H7 (cell line): Measurements from ENCODE around the gene CHCHD3. TPM values are rescaled to one million over a fixed set of nuclear protein-coding genes. Genes with fewer than 3 reads are reported as not detected.
"Not testable (repeated sequence)": the region's sequence is repeated elsewhere in the genome, so short reads cannot be mapped to it uniquely, and the experiment has no call there.

Experiments
- DNase-seq: peaks from one replicate; pipeline ENCODE4 v3.0.0; 2012
- H3K27me3 ChIP-seq: 2 replicates; pipeline ENCODE4 v1.6.0; 2011; ENCODE audit warnings: mild to moderate bottlenecking, low read length; ENCODE audit not compliant: control insufficient read depth, insufficient read depth
- H3K36me3 ChIP-seq: replicated peaks from 2 replicates; pipeline ENCODE4 v1.5.1; 2011; ENCODE audit warnings: low read length; ENCODE audit not compliant: control insufficient read depth, insufficient read depth
- H3K4me3 ChIP-seq: 2 replicates; pipeline ENCODE4 v1.5.1; 2011; ENCODE audit warnings: low read depth, mild to moderate bottlenecking, control low read depth, low read length, moderate library complexity; ENCODE audit not compliant: insufficient read depth
- total RNA-seq: library from RNA; depleted of rRNA; stranded (reverse); fragments of >200 nt; shearing (Covaris generic); gene quantifications from 2 replicates; pipeline ENCODE4 v1.2.3, GENCODE V29; 2014

The CHCHD3 gene
- total RNA-seq, 1 experiment from 2014 or later, result 121 TPM

- DNase-seq, result not testable (repeated sequence)
Measured at GRCh38 chr7:132929944-132930343, 151.9 kb downstream of the CHCHD3 start.

GRCh38 chr7:132919771-132920170 lies 162.1 kb downstream of the CHCHD3 start:
- Histone ChIP-seq H3K36me3 (no peaks in the 10 kb centered on the region), H3K4me3 (no peak overlapping the region), H3K27me3 (no peaks in the 10 kb centered on the region)
- DNase-seq, result no peak

More at GRCh38 chr7:132929944-132930343, 151.9 kb downstream of the CHCHD3 start:
- H3K36me3 ChIP-seq, H3K4me3 ChIP-seq, H3K27me3 ChIP-seq: not testable (repeated sequence)

DNA sequence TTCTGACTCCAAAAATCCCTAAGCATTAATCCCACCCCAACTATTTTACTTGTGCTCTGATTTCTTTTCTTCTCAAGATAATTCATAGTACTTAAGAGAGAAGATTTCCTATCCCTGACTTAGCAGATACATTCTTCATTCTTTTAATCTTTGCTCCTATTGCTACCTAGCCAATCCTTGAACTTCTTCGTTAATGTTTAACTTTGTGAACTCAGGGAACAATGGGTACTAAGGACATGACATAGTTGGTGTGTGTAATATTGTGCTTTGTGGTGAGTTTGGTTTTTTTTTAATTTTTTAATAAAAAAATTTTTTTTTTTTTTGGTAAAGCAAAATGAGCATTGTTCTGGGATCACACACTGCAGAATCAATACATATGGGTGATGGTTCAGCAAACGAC lies 166.2 kb downstream of the CHCHD3 start:
- Histone ChIP-seq H3K27me3 (no peaks in the 10 kb centered on the region), H3K36me3 (no peaks in the 10 kb centered on the region), H3K4me3 (no peak overlapping the region)
- DNase-seq, result no peak

GRCh38 chr7:132910657-132911056 lies 171.2 kb downstream of the CHCHD3 start:
- no peaks in the 10 kb centered on the region for H3K36me3 ChIP-seq
- no peak for DNase-seq

GRCh38 chr7:132907380-132907940 lies 174.4 kb downstream of the CHCHD3 start:
- Histone ChIP-seq H3K4me3 (no peak overlapping the region), H3K27me3 (no peaks in the 10 kb centered on the region), H3K36me3 (no peaks in the 10 kb centered on the region)
- no peak for DNase-seq

More at GRCh38 chr7:132910657-132911056, 171.2 kb downstream of the CHCHD3 start:
- Histone ChIP-seq H3K27me3 (no peaks in the 10 kb centered on the region), H3K4me3 (no peak overlapping the region)

DNA sequence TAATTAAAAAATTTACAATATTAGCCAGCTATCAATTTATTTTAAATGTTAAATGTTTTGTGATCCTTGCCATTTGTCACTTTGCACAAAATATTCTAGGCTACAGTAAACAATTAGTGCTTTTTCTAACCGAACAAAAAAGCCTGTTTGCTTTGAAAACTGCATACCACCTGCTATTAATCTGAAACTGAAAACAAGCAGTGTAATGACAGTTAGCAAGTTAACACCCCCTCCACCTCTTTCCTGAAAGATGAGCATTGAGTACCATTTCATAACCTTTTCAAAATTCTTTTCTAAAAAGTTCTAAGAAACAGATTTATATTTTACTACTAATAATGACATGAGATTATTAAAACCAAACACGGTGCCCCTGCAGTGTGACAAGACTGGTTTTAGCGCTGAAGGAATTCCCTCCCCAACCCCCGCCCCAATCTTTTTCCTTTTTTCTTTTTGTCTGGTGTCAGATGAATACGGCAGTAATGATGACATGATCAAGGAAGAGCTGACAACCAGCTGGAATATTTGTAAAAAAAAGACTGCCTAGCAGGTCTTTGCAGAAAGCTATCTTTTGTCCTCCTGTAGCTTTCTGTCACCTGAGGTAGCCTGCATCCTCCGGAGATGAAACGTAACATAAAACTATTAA lies 175.6 kb downstream of the CHCHD3 start:
- Histone ChIP-seq H3K4me3 (no peak overlapping the region), H3K27me3 (no peaks in the 10 kb centered on the region), H3K36me3 (no peaks in the 10 kb centered on the region)
- no peak for DNase-seq

GRCh38 chr7:132905136-132905535 lies 176.8 kb downstream of the CHCHD3 start:
- not testable (repeated sequence) for H3K27me3 ChIP-seq, H3K36me3 ChIP-seq, DNase-seq, H3K4me3 ChIP-seq

GRCh38 chr7:132904209-132904608 lies 177.7 kb downstream of the CHCHD3 start:
- H3K27me3 ChIP-seq, result no peaks in the 10 kb centered on the region

DNA sequence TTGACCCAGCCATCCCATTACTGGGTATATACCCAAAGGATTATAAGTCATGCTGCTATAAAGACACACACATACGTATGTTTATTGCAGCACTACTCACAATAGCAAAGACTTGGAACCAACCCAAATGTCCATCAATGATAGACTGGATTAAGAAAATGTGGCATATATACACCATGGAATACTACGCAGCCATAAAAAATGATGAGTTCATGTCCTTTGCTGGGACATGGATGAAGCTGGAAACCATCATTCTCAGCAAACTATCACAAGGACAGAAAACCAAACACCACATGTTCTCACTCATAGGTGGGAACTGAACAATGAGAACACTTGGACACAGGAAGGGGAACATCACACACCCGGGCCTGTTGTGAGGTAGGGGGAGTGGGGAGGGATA lies 179.6 kb downstream of the CHCHD3 start:
- H3K36me3 ChIP-seq, H3K27me3 ChIP-seq, DNase-seq: not testable (repeated sequence)

More at GRCh38 chr7:132904209-132904608, 177.7 kb downstream of the CHCHD3 start:
- H3K36me3 ChIP-seq, result no peaks in the 10 kb centered on the region
- H3K4me3 ChIP-seq, result no peak overlapping the region
- DNase-seq, result no peak

GRCh38 chr7:132901241-132901640 lies 180.6 kb downstream of the CHCHD3 start:
- Histone ChIP-seq H3K4me3 (no peak overlapping the region), H3K27me3 (no peaks in the 10 kb centered on the region), H3K36me3 (no peaks in the 10 kb centered on the region)
- DNase-seq, result no peak

More for the DNA sequence above, 179.6 kb downstream of the CHCHD3 start:
- H3K4me3 ChIP-seq, result not testable (repeated sequence)

GRCh38 chr7:132899833-132900232 lies 182.1 kb downstream of the CHCHD3 start:
- Histone ChIP-seq H3K4me3 (no peak overlapping the region), H3K27me3 (no peaks in the 10 kb centered on the region), H3K36me3 (no peaks in the 10 kb centered on the region)
- no peak for DNase-seq

DNA sequence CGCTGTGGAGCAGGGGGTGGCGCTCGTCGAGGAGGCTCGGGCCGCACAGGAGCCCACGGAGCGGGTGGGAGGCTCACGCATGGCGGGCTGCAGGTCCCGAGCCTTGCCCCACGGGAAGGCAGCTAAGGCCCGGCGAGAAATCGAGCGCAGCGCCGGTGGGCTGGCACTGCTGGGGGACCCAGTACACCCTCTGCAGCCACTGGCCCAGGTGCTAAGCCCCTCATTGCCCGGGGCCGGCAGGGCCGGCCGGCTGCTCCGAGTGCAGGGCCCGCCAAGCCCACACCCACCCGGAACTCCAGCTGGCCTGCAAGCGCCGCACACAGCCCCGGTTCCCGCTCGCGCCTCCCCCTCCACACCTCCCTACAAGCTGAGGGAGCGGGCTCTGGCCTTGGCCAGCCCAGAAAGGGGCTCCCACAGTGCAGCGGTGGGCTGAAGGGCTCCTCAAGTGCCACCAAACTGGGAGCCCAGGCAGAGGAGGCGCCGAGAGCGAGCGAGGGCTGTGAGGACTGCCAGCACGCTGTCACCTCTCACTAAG lies 183.2 kb downstream of the CHCHD3 start:
- H3K4me3 ChIP-seq, H3K27me3 ChIP-seq, H3K36me3 ChIP-seq, DNase-seq: not testable (repeated sequence)

GRCh38 chr7:132897093-132897687 lies 184.7 kb downstream of the CHCHD3 start:
- Histone ChIP-seq H3K27me3 (no peaks in the 10 kb centered on the region), H3K4me3 (no peak overlapping the region), H3K36me3 (no peaks in the 10 kb centered on the region)
- no peak for DNase-seq

GRCh38 chr7:132895231-132895630 lies 186.7 kb downstream of the CHCHD3 start:
- no peak for DNase-seq
- H3K27me3 ChIP-seq, result no peaks in the 10 kb centered on the region
- H3K4me3 ChIP-seq, result no peak overlapping the region
- H3K36me3 ChIP-seq, result no peaks in the 10 kb centered on the region

DNA sequence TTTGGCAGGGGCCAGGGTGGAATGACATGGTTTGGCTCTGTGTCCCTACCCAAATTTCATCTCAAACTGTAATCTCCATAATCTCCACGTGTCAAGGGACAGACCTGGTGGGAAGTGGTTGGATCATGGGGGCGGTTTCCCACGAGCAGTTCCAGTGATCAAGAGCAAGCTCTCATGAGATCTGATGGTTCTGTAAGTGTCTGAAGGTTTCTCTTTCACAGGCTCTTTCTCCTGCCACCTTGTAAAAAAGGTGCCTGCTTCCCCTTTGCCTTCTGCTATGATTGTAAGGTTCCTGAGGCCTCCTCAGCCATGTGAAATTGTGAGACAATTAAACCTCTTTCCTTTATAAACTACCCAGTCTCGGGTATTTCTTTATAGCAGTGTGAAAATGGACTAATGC lies 188.3 kb downstream of the CHCHD3 start:
- Histone ChIP-seq H3K36me3 (no peaks in the 10 kb centered on the region), H3K27me3 (no peaks in the 10 kb centered on the region), H3K4me3 (no peak overlapping the region)
- DNase-seq, result no peak
